DMS53 treated with DMSO at 0.1 percent for 48 hours (cell line): ENCODE data around the gene CNIH3.

Experiments used
- DNase-seq: peaks from one replicate; lab custom pipeline; 2025; ENCODE audit not compliant: unreplicated experiment; lab: John Stamatoyannopoulos, UW

CNIH3 gene

GRCh38 chr1:224640587-224640986 lies 24.5 kb downstream of the CNIH3 start:
- DNase-seq: no peak

- peak; percentile 40 for DNase-seq
Measured at GRCh38 chr1:224641030-224641429, 24.9 kb downstream of the CNIH3 start.

- no peak for DNase-seq
Measured at GRCh38 chr1:224643653-224644052, 27.5 kb downstream of the CNIH3 start.

GRCh38 chr1:224644553-224645154 lies 28.5 kb downstream of the CNIH3 start:
- DNase-seq: peak; percentile 55

- no peak for DNase-seq
Measured at GRCh38 chr1:224647449-224647848, 31.3 kb downstream of the CNIH3 start.

GRCh38 chr1:224650290-224650689 lies 34.2 kb downstream of the CNIH3 start:
- DNase-seq: no peak

GRCh38 chr1:224651188-224651587 lies 35.1 kb downstream of the CNIH3 start:
- DNase-seq: no peak

GRCh38 chr1:224656392-224656791 lies 40.3 kb downstream of the CNIH3 start:
- no peak for DNase-seq

GRCh38 chr1:224660074-224660473 lies 44.0 kb downstream of the CNIH3 start:
- DNase-seq: no peak

GRCh38 chr1:224662870-224663269 lies 46.8 kb downstream of the CNIH3 start:
- no peak for DNase-seq

- DNase-seq: no peak
Measured at GRCh38 chr1:224665016-224665415, 48.9 kb downstream of the CNIH3 start.

- no peak for DNase-seq
Measured at GRCh38 chr1:224666078-224666477, 50.0 kb downstream of the CNIH3 start.

- DNase-seq: no peak
Measured at GRCh38 chr1:224666913-224667312, 50.8 kb downstream of the CNIH3 start.

- DNase-seq: no peak
Measured at GRCh38 chr1:224668984-224669383, 52.9 kb downstream of the CNIH3 start.

- DNase-seq: no peak
Measured at GRCh38 chr1:224669403-224669802, 53.3 kb downstream of the CNIH3 start.

GRCh38 chr1:224670506-224670905 lies 54.4 kb downstream of the CNIH3 start:
- DNase-seq: no peak

GRCh38 chr1:224671076-224671475 lies 55.0 kb downstream of the CNIH3 start:
- no peak for DNase-seq

GRCh38 chr1:224673141-224673540 lies 57.0 kb downstream of the CNIH3 start:
- DNase-seq: no peak

GRCh38 chr1:224675590-224675989 lies 59.5 kb downstream of the CNIH3 start:
- no peak for DNase-seq

GRCh38 chr1:224676551-224676950 lies 60.4 kb downstream of the CNIH3 start:
- DNase-seq: no peak

- DNase-seq: no peak
Measured at GRCh38 chr1:224678168-224678567, 62.1 kb downstream of the CNIH3 start.

- no peak for DNase-seq
Measured at GRCh38 chr1:224679606-224680005, 63.5 kb downstream of the CNIH3 start.

GRCh38 chr1:224681816-224682215 lies 65.7 kb downstream of the CNIH3 start:
- DNase-seq: no peak
